Measurements from ENCODE around the gene ISCA1.
A peak's percentile ranks its signal among the peaks of the same experiment; 100 is the strongest.
"Not testable (repeated sequence)": the region's sequence is repeated elsewhere in the genome, so short reads cannot be mapped to it uniquely, and the experiment has no call there.

The ISCA1 gene

GRCh38 chr9:86282077-86282978 lies at the start of gene ISCA1:
TSS of gene ISCA1 (minus strand) at chr9:86282538. CDS start at chr9:86282458, 80 bp downstream.
- peak; percentile 97 for DNase-seq

- no peak for DNase-seq
Observed at GRCh38 chr9:86330186-86330585, 47.8 kb upstream of the ISCA1 start.

- DNase-seq = no peak
Observed at GRCh38 chr9:86329649-86330048, 47.3 kb upstream of the ISCA1 start.

GRCh38 chr9:86328156-86328555 lies 45.8 kb upstream of the ISCA1 start:
- DNase-seq = no peak

GRCh38 chr9:86326536-86326935 lies 44.2 kb upstream of the ISCA1 start:
- no peak for DNase-seq

GRCh38 chr9:86324901-86325300 lies 42.6 kb upstream of the ISCA1 start:
- no peak for DNase-seq

GRCh38 chr9:86324308-86324707 lies 42.0 kb upstream of the ISCA1 start:
- no peak for DNase-seq

- DNase-seq = no peak
Observed at GRCh38 chr9:86322973-86323644, 40.8 kb upstream of the ISCA1 start.

- no peak for DNase-seq
Observed at GRCh38 chr9:86321373-86321772, 39.0 kb upstream of the ISCA1 start.

- no peak for DNase-seq
Observed at GRCh38 chr9:86318187-86318586, 35.8 kb upstream of the ISCA1 start.

- no peak for DNase-seq
Observed at GRCh38 chr9:86315078-86315477, 32.7 kb upstream of the ISCA1 start.

GRCh38 chr9:86312959-86313358 lies 30.6 kb upstream of the ISCA1 start:
- DNase-seq = not testable (repeated sequence)

- DNase-seq = no peak
Observed at GRCh38 chr9:86308687-86309086, 26.3 kb upstream of the ISCA1 start.

GRCh38 chr9:86304236-86304730 lies 21.9 kb upstream of the ISCA1 start:
- no peak for DNase-seq

- peak; percentile 64 for DNase-seq
Observed at GRCh38 chr9:86303316-86303975, 21.1 kb upstream of the ISCA1 start.

GRCh38 chr9:86301686-86302085 lies 19.3 kb upstream of the ISCA1 start:
- DNase-seq = no peak

GRCh38 chr9:86300701-86301100 lies 18.4 kb upstream of the ISCA1 start:
- no peak for DNase-seq

GRCh38 chr9:86298873-86299272 lies 16.5 kb upstream of the ISCA1 start:
- no peak for DNase-seq

GRCh38 chr9:86290341-86290740 lies 8.0 kb upstream of the ISCA1 start:
- not testable (repeated sequence) for DNase-seq

GRCh38 chr9:86288499-86289198 lies 6.3 kb upstream of the ISCA1 start:
- DNase-seq = no peak

GRCh38 chr9:86287013-86287412 lies 4.7 kb upstream of the ISCA1 start:
- no peak for DNase-seq

- DNase-seq = no peak
Observed at GRCh38 chr9:86286278-86286677, 3.9 kb upstream of the ISCA1 start.

- no peak for DNase-seq
Observed at GRCh38 chr9:86285261-86285660, 2.9 kb upstream of the ISCA1 start.

All from activated T-cell treated with anti-CD3 and anti-CD28 coated beads for 4 hours (primary cell).